ENCODE results near the gene MED6. TPM values are rescaled to one million over a fixed set of nuclear protein-coding genes. Genes with fewer than 3 reads are reported as not detected.

The MED6 gene
- 17.9 and 19.7 TPM in 2 replicates for total RNA-seq

GRCh38 chr14:70600382-70601157 is at the start of gene MED6:
TSS of gene MED6 (minus strand) at chr14:70600655. CDS start at chr14:70600637, 18 bp downstream.

GRCh38 chr14:70641548-70642302 is 41.3 kb upstream of the MED6 start, which contains the start of gene TTC9:
TSS of gene TTC9 (plus strand) at chr14:70641916. CDS start at chr14:70642130, 214 bp downstream.

GRCh38 chr14:70534904-70535303 is 65.6 kb downstream of the MED6 start, which contains the start of gene ADAM20:
TSS of gene ADAM20 (minus strand) at chr14:70535004. CDS start at chr14:70524757, 10,247 bp downstream.

Other genes starting within 250 kb of the MED6 start
- gene COX16, start 241.0 kb downstream of the MED6 start, total RNA-seq: 35.0 and 37.4 TPM in 2 replicates
- gene SYNJ2BP, start 183.6 kb downstream of the MED6 start, total RNA-seq: 12.2 and 12.9 TPM in 2 replicates
- 0.14 and 0.55 TPM in 2 replicates for gene ADAM21, start 148.5 kb downstream of the MED6 start, total RNA-seq
- 0.71 and 1.3 TPM in 2 replicates for gene ADAM20, start 65.7 kb downstream of the MED6 start, total RNA-seq
- gene TTC9, start 41.3 kb upstream of the MED6 start, total RNA-seq: under 0.01 TPM in 2 replicates
- gene MAP3K9, start 208.9 kb upstream of the MED6 start, total RNA-seq: 0.09 and 0.14 TPM in 2 replicates